ENCODE results near the gene ZPBP2.

Gene ZPBP2

DNA sequence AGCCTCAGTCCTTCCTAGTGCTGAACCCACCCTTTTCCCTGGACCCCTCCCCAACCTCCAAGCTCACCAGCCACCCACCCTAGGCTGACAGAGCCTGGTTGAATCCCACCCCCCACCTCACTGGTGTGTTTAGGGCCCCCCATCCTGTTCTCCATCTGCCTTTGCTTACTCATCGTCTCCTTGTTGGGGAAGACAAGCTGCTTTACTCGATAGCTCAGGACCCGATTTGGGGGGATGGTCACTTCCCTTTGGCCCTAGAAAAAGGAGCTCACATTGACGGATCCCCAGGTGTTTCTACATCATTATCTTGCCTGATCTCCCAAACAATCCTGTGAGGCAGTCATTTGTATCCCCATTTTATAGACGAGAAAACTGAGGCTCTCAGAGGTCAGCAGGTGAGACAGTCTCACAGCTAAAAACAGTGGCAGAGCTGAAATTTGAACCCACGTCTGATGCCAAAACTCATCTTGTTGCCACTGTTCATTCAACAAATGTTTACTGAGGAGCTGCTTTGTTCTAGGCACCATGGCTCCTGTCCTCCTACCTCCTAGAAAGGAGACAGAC, 40.9 kb downstream of the ZPBP2 start:
- no peak for TF ChIP-seq POLR2A (IDR thresholded peaks at IDR 0.05; ENCODE audit: low read depth, low read length)
- FAIRE-seq: no peak
- no peak for DNase-seq (ENCODE audit: insufficient read length, low spot score)

DNA sequence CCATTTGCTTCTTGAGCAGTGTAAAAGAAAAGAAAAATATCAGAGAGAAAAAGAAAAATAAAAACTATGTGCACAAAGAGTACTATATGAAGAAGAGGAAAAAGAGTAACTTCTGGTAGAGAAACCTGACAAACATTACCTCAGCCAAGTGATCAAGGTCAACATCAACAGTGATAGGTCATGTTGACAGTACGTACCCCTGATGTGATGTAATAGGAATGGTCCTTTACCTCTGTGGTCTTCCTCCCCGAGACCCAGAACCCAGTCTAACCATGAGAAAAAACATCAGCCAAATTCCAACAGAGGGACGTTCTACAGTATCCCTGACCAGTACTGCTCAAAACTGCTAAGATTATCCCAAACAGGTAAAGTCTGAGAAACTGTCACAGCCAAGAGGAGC, 46.0 kb downstream of the ZPBP2 start:
- DNase-seq (ENCODE audit: insufficient read length, low spot score) (no peak), FAIRE-seq (no peak)
- TF ChIP-seq POLR2A (IDR thresholded peaks at IDR 0.05; ENCODE audit: low read depth, low read length): no peak

DNA sequence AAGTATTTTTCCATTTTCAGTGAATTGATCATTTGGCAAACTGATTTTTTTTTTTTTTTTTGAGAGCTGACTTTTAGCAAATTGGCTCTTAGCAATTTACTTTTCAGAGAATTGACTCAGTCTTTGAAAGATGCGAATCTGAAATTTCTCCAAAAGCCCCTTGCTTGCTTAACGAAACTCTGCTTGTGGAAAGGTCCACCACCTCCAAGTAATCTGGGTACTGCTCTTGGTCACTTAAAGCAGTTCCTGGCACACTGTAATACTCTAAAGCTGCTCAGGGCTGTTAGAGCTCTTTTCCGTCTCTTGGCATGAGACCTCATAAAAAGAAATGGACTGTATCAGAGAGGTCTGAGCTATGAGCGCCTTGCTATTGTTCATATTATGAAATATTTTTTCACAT, 47.6 kb downstream of the ZPBP2 start:
- no peak for TF ChIP-seq POLR2A (IDR thresholded peaks at IDR 0.05; ENCODE audit: low read depth, low read length)
- FAIRE-seq: no peak
- DNase-seq (ENCODE audit: insufficient read length, low spot score): no peak

DNA sequence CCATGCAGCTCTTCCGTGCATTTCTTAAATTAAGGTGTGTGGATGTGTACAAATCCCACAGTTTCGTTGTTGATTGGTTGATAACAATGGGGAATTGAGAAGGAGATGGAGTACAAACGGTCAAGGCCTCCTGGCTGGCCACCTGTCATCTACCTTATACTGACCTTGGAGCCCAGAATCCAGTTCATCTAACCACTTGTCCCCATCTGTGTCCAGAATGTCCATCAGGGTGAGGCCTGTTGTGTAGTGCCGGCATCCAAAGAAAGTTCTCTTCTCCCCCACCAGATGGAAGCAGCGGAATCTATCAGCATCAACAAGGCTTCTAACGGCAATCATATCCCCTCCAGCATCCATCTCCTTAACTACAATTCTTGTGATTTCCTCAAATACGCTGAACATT, 48.9 kb downstream of the ZPBP2 start:
- no peak for FAIRE-seq
- TF ChIP-seq POLR2A (IDR thresholded peaks at IDR 0.05; ENCODE audit: low read depth, low read length): no peak
- DNase-seq (ENCODE audit: insufficient read length, low spot score): no peak

DNA sequence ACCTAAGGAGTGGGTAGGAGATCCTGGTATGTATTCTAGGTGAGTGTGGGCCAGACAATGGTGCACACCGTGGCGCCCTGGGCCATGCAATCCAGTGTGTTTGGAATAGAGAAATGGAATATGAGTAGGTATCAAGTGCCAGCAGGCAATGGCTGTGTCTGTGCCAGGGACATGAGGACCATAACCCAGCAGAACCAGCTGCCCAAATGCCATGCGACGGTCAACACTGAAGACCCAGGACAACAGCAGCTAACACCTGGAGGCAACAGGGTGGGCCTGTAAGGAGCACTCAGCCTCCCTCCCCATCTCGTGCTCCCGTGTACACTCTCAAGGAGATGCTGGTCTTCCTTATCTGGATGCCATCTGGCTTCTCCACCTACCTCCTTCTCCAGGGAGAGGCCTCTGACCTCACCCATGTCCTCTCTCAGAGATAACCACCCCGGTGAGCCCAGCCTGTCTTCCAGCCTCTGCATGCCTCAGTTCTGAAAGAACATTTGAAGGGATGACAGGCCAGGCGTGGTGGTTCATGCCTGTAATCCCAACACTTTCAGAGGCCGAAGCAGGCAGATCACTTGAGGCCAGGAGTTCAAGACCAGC, 51.2 kb downstream of the ZPBP2 start:
- FAIRE-seq (no peak), DNase-seq (ENCODE audit: insufficient read length, low spot score) (no peak)
- TF ChIP-seq POLR2A (IDR thresholded peaks at IDR 0.05; ENCODE audit: low read depth, low read length): no peak

DNA sequence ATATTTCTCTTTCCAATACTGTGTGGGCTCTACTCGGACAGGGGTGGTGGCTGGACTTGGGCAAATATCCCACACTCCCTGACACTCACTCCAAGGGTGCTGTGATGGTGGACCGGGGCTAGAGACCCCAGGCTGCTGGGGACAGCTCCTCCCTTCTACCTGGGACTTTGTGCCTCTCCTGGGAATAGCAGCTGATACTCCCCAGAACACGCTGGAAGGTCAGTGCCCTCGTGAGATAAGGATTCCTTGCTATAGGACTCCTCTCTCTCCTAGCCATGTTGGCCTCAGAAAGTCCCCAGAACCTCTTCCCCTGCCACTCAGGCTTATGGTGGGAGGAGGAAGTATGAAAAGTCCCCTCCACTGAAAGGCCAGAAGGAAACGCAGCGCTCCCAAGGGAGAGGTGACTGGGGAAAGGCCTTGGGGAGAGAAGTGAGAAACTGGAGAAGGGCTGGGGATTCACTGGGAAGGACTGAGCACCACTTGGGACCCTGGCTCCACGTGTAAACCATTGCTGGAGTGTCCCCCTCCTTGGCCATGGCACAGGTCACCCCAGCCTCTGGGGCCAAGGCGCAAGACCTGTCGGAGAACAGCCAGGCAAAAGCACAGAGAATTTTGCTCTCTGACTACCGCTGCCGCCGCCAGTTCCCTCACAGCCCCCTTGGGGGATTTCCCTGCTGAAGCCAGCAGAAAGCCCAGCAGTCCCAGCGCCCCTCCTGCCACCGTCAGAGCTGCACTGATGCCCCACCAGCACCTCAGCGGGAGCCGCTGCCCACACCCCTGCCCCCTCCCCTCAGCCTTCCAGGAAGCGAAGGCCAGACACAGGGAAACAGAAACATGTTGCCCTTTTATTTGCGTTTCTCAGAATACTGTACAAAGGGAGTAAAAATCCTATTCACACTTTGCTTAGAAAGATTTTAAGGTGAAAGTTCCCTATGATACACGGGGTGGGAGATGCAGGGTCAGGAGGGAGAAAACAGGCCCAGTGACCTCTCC, 52.5 kb downstream of the ZPBP2 start:
- FAIRE-seq (no peak), DNase-seq (ENCODE audit: insufficient read length, low spot score) (no peak)
- TF ChIP-seq POLR2A (IDR thresholded peaks at IDR 0.05; ENCODE audit: low read depth, low read length): no peak

DNA sequence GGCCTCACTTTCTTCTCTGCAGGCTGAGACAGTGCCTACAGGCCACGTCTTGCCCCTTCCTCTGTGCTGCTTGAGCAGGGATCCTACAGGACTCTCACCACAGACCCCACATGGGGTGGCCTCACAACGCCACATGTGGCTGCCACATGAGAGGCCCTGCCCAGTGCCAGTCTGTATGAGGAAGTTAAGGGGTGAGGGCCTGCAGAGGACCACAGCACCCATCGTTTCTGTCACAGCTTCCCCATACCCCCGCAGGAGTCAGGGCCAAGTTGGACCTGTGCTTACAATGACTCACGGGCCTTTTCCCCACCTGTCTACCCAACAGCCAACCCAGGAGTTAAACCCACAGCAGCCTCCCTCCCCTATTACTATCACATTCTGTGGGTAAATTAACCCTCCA, 53.3 kb downstream of the ZPBP2 start:
- FAIRE-seq (no peak), DNase-seq (ENCODE audit: insufficient read length, low spot score) (no peak)
- TF ChIP-seq POLR2A (IDR thresholded peaks at IDR 0.05; ENCODE audit: low read depth, low read length): no peak

DNA sequence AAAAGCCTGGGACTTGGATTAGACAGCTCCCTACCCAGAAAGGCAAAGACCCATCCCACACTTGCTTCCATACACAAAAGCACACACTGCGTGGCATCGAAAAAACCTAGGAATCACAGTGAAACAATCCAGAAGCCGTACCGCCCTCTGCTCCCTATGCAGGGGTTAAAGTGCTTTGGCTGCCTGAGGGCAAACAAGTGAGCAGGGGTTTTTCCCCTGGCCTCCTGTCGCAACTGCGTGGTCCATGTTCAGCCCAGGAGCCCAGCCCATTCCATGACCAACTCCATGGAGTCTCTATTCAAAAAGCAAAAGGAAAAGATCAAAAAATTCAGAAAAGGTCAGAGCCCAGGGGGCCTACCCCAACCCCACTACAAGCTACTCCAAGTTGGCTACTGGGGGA, 54.0 kb downstream of the ZPBP2 start:
- DNase-seq (ENCODE audit: insufficient read length, low spot score): no peak
- no peak for TF ChIP-seq POLR2A (IDR thresholded peaks at IDR 0.05; ENCODE audit: low read depth, low read length)
- FAIRE-seq: no peak

DNA sequence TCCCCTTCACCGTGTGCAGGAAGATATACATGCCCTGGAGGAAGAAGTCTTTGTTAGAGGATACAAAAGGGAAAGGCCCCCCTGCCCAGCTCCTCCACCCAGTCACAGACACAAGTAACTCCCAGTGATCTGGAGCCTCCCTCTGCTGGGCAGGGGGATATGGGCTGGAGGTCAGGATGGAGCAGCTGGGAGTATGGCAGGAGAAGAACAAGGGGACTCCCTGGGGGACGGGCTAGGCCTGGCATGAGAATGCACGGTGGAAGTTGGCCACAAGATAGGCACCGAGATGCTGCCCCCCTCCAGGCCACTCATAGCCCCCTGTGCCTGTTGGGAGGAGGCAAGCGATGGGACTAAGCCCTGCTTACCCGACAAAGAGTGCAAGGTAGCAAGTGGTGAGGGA, 55.2 kb downstream of the ZPBP2 start:
- TF ChIP-seq POLR2A (IDR thresholded peaks at IDR 0.05; ENCODE audit: low read depth, low read length): no peak

DNA sequence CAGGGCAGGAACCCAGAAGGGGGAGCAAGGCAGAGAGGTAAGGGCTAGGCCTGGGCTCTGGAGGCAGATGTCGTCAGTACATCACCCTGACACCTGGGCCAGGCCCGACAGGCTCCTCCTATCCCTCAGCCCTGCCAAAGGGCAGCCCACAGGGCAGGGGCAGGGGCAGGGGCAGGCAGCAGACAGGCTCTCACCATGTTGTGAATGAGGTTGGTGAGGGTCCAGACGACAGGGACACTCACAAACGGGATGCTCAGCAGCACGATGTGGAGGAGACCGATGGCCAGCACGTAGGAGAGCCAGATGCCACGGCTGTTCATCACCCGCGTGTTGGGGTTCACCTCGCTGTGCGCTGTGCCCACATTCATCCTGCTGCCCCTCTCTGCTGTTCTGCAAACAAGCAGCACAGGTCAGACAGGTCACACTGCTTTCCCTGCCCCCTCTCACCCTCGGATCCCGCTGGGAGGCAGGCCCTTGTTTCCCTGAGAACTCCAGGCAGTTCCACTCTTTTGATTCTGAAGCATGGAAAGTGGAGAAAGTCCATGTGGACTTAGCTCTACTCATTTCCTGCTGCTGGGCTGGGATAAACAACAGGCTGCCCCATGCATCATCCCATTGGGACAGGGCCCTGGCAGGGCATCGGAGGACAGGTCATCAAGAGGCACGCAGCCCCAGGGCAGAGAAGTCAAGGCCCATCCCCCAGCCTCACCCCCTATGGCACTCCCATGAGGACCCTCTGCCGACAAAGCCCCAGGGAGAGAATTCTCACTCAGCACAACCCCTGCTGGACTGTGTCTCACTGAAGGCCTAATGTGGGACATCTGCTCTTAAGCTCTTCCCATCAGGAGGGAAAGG, 56.1 kb downstream of the ZPBP2 start:
- no peak for FAIRE-seq
- DNase-seq (ENCODE audit: insufficient read length, low spot score): peak; percentile 28
- TF ChIP-seq POLR2A (IDR thresholded peaks at IDR 0.05; ENCODE audit: low read depth, low read length): no peak

More for the DNA sequence above, 55.2 kb downstream of the ZPBP2 start:
- no peak for DNase-seq (ENCODE audit: insufficient read length, low spot score)
- no peak for FAIRE-seq

DNA sequence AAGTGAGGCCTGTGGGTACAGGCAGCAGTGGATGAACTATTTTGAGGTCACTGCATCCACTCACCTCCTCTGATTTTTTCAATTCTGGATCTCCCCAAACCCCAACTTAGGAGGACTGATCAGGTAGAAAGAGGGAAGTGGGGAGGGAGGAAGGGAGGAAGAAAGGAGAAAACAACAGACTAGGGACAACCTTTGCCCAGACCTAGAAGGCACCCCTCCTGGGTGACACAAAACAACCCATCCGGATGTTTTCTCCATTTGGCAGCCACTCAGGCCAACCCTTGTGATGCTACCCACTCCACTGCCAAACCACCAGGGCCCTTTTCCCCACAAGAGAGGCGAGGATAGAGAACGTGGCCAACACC, 56.7 kb downstream of the ZPBP2 start:
- DNase-seq (ENCODE audit: insufficient read length, low spot score): no peak
- TF ChIP-seq POLR2A (IDR thresholded peaks at IDR 0.05; ENCODE audit: low read depth, low read length): no peak
- FAIRE-seq: no peak

DNA sequence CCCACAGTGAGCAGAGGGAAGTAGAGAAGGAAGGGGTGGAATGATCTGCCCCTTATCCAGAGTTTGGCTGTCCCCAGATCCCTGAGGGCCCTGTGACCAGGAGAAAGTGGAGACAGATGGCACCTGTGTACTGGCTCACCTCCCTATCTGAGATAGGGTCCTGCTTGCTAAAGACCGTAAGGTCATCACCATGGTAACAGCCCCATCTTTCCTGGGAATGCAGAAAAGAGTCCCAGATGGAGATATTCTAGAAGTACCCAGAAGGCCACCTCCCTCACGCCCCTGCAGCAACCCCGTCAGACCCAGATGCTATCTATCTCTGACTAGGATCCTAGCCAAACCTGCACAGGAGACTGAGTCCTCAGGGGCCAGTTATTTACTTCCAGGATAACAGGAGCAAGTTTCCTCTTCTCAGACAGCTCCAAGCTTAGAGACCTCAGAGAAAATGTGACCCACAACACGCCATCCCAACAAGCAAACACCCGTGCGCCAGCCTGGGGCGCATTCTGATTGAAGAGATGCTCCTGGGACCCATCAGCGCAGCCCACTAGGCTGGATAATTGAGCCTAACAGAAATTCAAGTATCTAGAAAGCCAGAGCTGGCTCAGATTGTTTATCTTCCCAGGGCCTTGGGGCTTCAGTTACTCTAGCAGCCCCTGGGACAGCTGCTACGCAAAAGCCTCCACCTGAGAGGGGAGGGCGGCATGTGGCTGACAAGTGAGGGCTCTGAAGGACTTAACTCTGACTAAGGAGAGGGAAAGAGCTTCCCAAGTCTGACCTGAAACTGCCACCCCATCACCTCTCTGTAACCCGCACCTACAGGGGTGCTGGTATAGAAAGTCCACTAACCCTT, 57.5 kb downstream of the ZPBP2 start:
- no peak for FAIRE-seq
- no peak for DNase-seq (ENCODE audit: insufficient read length, low spot score)
- no peak for TF ChIP-seq POLR2A (IDR thresholded peaks at IDR 0.05; ENCODE audit: low read depth, low read length)

DNA sequence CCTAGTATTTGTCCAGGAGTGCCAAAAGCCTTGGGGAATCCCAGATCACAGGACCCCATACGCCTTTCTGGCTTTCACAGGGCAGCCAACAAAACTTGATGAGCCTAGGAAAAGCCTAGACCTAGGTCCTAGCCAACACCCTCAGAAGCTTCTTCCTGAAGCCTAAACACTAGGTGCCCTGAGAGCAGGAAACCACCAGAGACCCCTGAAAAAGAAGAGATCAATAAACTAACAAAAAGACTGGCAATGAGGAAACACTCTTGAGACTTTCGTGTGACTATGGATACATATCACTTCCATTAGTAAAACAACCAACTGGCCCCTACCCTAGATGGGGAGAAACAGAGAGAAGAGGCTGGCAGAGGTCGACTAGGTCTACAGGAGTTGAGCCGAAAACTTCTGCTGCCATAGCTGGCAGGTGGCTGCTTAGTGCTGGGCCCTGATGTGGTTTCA, 58.2 kb downstream of the ZPBP2 start:
- TF ChIP-seq POLR2A (IDR thresholded peaks at IDR 0.05; ENCODE audit: low read depth, low read length): no peak
- no peak for DNase-seq (ENCODE audit: insufficient read length, low spot score)
- no peak for FAIRE-seq
